Stimulated activated CD8-positive, alpha-beta memory T cell treated with anti-CD3 and anti-CD28 coated beads, Interleukin-4, amount 100 ng/mL, for 24 hours (primary cell): ENCODE data around the gene LCP1.

ENCODE experiments used
- DNase-seq: peaks from one replicate; pipeline ENCODE4 v3.0.0-alpha.2; 2020; ENCODE audit warnings: low read depth

Gene LCP1

GRCh38 chr13:46160065-46160464 is 21.9 kb downstream of the LCP1 start:
- no peak for DNase-seq

GRCh38 chr13:46158983-46159382 is 23.0 kb downstream of the LCP1 start:
- DNase-seq: no peak

GRCh38 chr13:46158222-46158621 is 23.8 kb downstream of the LCP1 start:
- no peak for DNase-seq

GRCh38 chr13:46154136-46154801 is 27.7 kb downstream of the LCP1 start:
- DNase-seq: no peak

- DNase-seq: no peak
These were observed 29.2 kb downstream of the LCP1 start for GRCh38 chr13:46152627-46153328.

- DNase-seq: no peak
These were observed 31.8 kb downstream of the LCP1 start for GRCh38 chr13:46150134-46150693.

- no peak for DNase-seq
These were observed 32.5 kb downstream of the LCP1 start for GRCh38 chr13:46149272-46150133.

- no peak for DNase-seq
These were observed 35.1 kb downstream of the LCP1 start for GRCh38 chr13:46146898-46147297.

- DNase-seq: no peak
These were observed 36.0 kb downstream of the LCP1 start for GRCh38 chr13:46145950-46146349.

- no peak for DNase-seq
These were observed 36.8 kb downstream of the LCP1 start for GRCh38 chr13:46145135-46145534.

GRCh38 chr13:46143184-46143701 is 38.7 kb downstream of the LCP1 start:
- DNase-seq: no peak

- DNase-seq: no peak
These were observed 39.2 kb downstream of the LCP1 start for GRCh38 chr13:46142776-46143175.

- no peak for DNase-seq
These were observed 41.9 kb downstream of the LCP1 start for GRCh38 chr13:46140044-46140443.

- no peak for DNase-seq
These were observed 44.2 kb downstream of the LCP1 start for GRCh38 chr13:46137627-46138317.

- DNase-seq: no peak
These were observed 45.3 kb downstream of the LCP1 start for GRCh38 chr13:46136688-46137087.

- no peak for DNase-seq
These were observed 46.9 kb downstream of the LCP1 start for GRCh38 chr13:46134961-46135522.

- DNase-seq: no peak
These were observed 47.5 kb downstream of the LCP1 start for GRCh38 chr13:46134494-46134893.

GRCh38 chr13:46132109-46132508 is 49.9 kb downstream of the LCP1 start:
- no peak for DNase-seq

- DNase-seq: no peak
These were observed 50.3 kb downstream of the LCP1 start for GRCh38 chr13:46131705-46132104.

- DNase-seq: no peak
These were observed 51.9 kb downstream of the LCP1 start for GRCh38 chr13:46129955-46130618.

- no peak for DNase-seq
These were observed 52.9 kb downstream of the LCP1 start for GRCh38 chr13:46129124-46129523.
